Tibial nerve (tissue), 4 donors: ENCODE results near the gene LGR5. TPM values are rescaled to one million over a fixed set of nuclear protein-coding genes. Genes with fewer than 3 reads are reported as not detected.

ENCODE experiments used
- DNase-seq, 2 donors: peaks; one replicate each; pipeline ENCODE4 v3.0.0-alpha.2; 2019; ENCODE audit warnings: low spot score in 2 of 2
- H3K27ac ChIP-seq, 4 donors: fragments of 200-600 bp; sonication (generic) in 3 of 4; one replicate each; pipeline ENCODE4 v1.5.1; 2017 to 2019; ENCODE audit warnings: mild to moderate bottlenecking in 1 of 4
- H3K27me3 ChIP-seq, 2 donors: fragments of 200-600 bp; sonication (generic) in 1 of 2; one replicate each; pipeline versions ENCODE4 v1.5.1 to v1.6.0; 2017 to 2019
- H3K36me3 ChIP-seq, 3 donors: fragments of 200-600 bp; sonication (generic); one replicate each; pipeline ENCODE4 v1.5.1; 2018 to 2019
- H3K4me1 ChIP-seq, 4 donors: fragments of 200-600 bp; sonication (generic) in 3 of 4; one replicate each; pipeline ENCODE4 v1.5.1; 2017 to 2019
- H3K4me3 ChIP-seq, 4 donors: fragments of 200-600 bp; sonication (generic) in 3 of 4; one replicate each; pipeline ENCODE4 v1.5.1; 2017 to 2019; ENCODE audit warnings: mild to moderate bottlenecking in 1 of 4, moderate library complexity in 1 of 4
- H3K9me3 ChIP-seq, 4 donors: fragments of 200-600 bp; sonication (generic) in 3 of 4; one replicate each; pipeline ENCODE4 v1.5.1; 2017 to 2019
- CTCF ChIP-seq, 5 experiments: fragments of 200-600 bp in 3 of 5; fragments of 450-650 bp in 2 of 5; sonication (generic) in 3 of 5; IDR thresholded peaks; one replicate each; pipeline ENCODE4 v1.5.1; 2016 to 2019; ENCODE audit warnings: antibody characterized with exemption in 5 of 5, mild to moderate bottlenecking in 3 of 5, moderate library complexity in 2 of 5
- EP300 ChIP-seq, 2 donors: sonication (generic); formaldehyde crosslinking; IDR thresholded peaks; one replicate each; pipeline ENCODE4 v1.6.1; 2017; ENCODE audit warnings: antibody characterized with exemption in 2 of 2, mild to moderate bottlenecking in 1 of 2
- POLR2A ChIP-seq, 2 donors: fragments of 450-650 bp; IDR thresholded peaks; one replicate each; pipeline ENCODE4 v1.6.1; 2017; ENCODE audit warnings: antibody characterized with exemption in 2 of 2, mild to moderate bottlenecking in 2 of 2, moderate library complexity in 2 of 2
- WGBS, 2 donors: methylation state at CpG; one replicate each; pipeline ENCODE4 v1.1.5; 2018; 5-methylcytosine and 5-hydroxymethylcytosine counted together
- total RNA-seq, 4 donors: library from RNA; depleted of rRNA; stranded (reverse); fragments of >200 nt; gene quantifications; one replicate each; pipeline ENCODE4 v1.1.0, GENCODE V29; 2016

LGR5 gene
- total RNA-seq: 10 to 100 TPM in 2 of 4 donors, 1 to 10 TPM in 2; 1.6 to 11.1 (median 7.7) TPM

- no peak for TF ChIP-seq CTCF (IDR thresholded peaks at IDR 0.05)
- peak in 1 of 2 donors; percentile 41 for TF ChIP-seq POLR2A (IDR thresholded peaks at IDR 0.05)
- peak in 1 of 2 donors; percentile 56 for TF ChIP-seq EP300 (IDR thresholded peaks at IDR 0.05)
- peak within 1 kb of the TSS; percentile 33 to 68 (median 55) for H3K4me3 ChIP-seq
- H3K9me3 ChIP-seq: peaks cover 0 to 12% (median 0%) of the 10 kb centered on the region in 4 donors
- H3K4me1 ChIP-seq: peaks cover 0 to 28% (median 12%) of the 10 kb centered on the region in 4 donors
- peak within 1 kb of the TSS in 2 of 4 donors; percentile 50 to 60 for H3K27ac ChIP-seq
- H3K36me3 ChIP-seq: no peaks in the 10 kb centered on the region
- WGBS, 2 donors: 0 to 1% methylated on average over 14 to 30 of the region's 65 CpGs
- DNase-seq: no peak
- H3K27me3 ChIP-seq: peaks cover 0 to 31% of the 10 kb centered on the region in 2 donors
Measured at GRCh38 chr12:71439613-71440344, at the start of gene LGR5. LGR5 (plus strand) TSS chr12:71439798; CDS start chr12:71440081, 283 bp downstream.

- no peak for TF ChIP-seq EP300 (IDR thresholded peaks at IDR 0.05)
- peak; percentile 70 to 78 (median 74) for TF ChIP-seq CTCF (IDR thresholded peaks at IDR 0.05)
- WGBS, 2 donors: 44 to 47% methylated on average over 10 of the region's 10 CpGs
- H3K9me3 ChIP-seq: no peaks in the 10 kb centered on the region
- H3K4me3 ChIP-seq: no peak overlapping the region
- H3K36me3 ChIP-seq: no peaks in the 10 kb centered on the region
- no peaks in the 10 kb centered on the region for H3K4me1 ChIP-seq
- no peak overlapping the region for H3K27ac ChIP-seq
- H3K27me3 ChIP-seq: no peaks in the 10 kb centered on the region
- DNase-seq: peak in 1 of 2 donors; percentile 33
Measured at GRCh38 chr12:71392521-71393145, 47.0 kb upstream of the LGR5 start.

GRCh38 chr12:71393625-71394024 is 46.0 kb upstream of the LGR5 start:
- WGBS, 2 donors: 61 to 65% methylated on average over 4 of the region's 4 CpGs
- DNase-seq: no peak
- Histone ChIP-seq H3K27me3 (no peaks in the 10 kb centered on the region), H3K4me3 (no peak overlapping the region), H3K27ac (no peak overlapping the region), H3K36me3 (no peaks in the 10 kb centered on the region), H3K9me3 (no peaks in the 10 kb centered on the region), H3K4me1 (no peaks in the 10 kb centered on the region)
- no peak for TF ChIP-seq CTCF (IDR thresholded peaks at IDR 0.05)
- TF ChIP-seq POLR2A (IDR thresholded peaks at IDR 0.05): no peak

- H3K27ac ChIP-seq: no peak overlapping the region
- WGBS, 2 donors: 61 to 76% methylated on average over 1 of the region's 1 CpG
- no peak overlapping the region for H3K4me3 ChIP-seq
- no peaks in the 10 kb centered on the region for H3K36me3 ChIP-seq
- H3K9me3 ChIP-seq: no peaks in the 10 kb centered on the region
- H3K4me1 ChIP-seq: no peaks in the 10 kb centered on the region
- TF ChIP-seq POLR2A (IDR thresholded peaks at IDR 0.05) (no peak), CTCF (IDR thresholded peaks at IDR 0.05) (no peak), EP300 (IDR thresholded peaks at IDR 0.05) (no peak)
- DNase-seq: no peak
- H3K27me3 ChIP-seq: no peaks in the 10 kb centered on the region
Measured at GRCh38 chr12:71397433-71397954, 42.1 kb upstream of the LGR5 start.

GRCh38 chr12:71399197-71399596 is 40.4 kb upstream of the LGR5 start:
- no peak for DNase-seq
- Histone ChIP-seq H3K4me3 (no peak overlapping the region), H3K27me3 (no peaks in the 10 kb centered on the region), H3K4me1 (no peaks in the 10 kb centered on the region), H3K27ac (no peak overlapping the region), H3K9me3 (peaks cover 0 to 7% (median 0%) of the 10 kb centered on the region in 4 donors), H3K36me3 (no peaks in the 10 kb centered on the region)
- 65 to 72% methylated on average over 2 of the region's 2 CpGs for WGBS, 2 donors
- no peak for TF ChIP-seq EP300 (IDR thresholded peaks at IDR 0.05)
